IPS DF 19.7 (cell line): Measurements from ENCODE around the gene CDC42SE2.
"Not testable (repeated sequence)": the region's sequence is repeated elsewhere in the genome, so short reads cannot be mapped to it uniquely, and the experiment has no call there.

Experiments
- DNase-seq: peaks from one replicate; pipeline ENCODE4 v3.0.0-alpha.2; 2013; ENCODE audit warnings: low read depth, low spot score

CDC42SE2 gene

GRCh38 chr5:131277875-131278740 is 14.3 kb downstream of the CDC42SE2 start:
- DNase-seq, result no peak

DNA sequence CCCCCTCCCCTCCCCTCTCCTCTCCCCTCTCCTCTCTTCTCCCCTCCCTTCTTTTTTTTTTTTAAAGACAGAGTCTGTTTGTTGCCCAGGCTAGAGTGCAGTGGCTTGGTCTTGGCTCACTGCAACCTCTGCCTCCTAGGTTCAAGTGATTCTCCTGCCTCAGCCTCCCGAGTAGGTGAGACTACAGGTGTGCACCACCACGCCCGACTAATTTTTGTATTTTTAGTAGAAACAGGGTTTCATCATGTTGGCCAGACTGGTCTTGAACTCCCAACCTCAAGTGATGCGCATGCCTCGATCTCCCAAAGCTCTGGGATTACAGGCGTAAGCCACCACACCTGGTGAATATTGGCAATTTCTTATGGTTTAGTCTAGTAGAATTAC is 14.9 kb downstream of the CDC42SE2 start:
- DNase-seq, result not testable (repeated sequence)

GRCh38 chr5:131279204-131279603 is 15.4 kb downstream of the CDC42SE2 start:
- DNase-seq, result no peak

DNA sequence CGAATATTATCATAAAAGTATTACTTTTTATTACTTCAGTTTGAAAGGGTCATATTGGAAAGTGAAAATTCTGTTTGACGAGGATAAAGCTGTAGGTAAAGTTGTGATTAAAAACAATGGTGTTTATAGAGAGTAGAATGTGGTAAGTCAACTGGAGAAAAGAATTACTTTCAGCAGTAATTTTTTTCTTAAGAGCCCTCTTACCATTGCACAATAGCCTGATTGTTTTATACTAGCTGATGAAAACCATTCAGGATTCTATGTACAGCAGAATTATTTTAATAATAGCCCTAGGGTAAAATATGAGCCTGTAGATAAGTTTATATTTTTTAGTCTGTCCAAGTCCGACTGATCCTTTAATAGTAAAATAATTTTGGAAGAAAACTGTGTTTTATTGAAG is 16.6 kb downstream of the CDC42SE2 start:
- DNase-seq, result no peak

- no peak for DNase-seq
These were observed 17.4 kb downstream of the CDC42SE2 start for GRCh38 chr5:131281133-131281867.

DNA sequence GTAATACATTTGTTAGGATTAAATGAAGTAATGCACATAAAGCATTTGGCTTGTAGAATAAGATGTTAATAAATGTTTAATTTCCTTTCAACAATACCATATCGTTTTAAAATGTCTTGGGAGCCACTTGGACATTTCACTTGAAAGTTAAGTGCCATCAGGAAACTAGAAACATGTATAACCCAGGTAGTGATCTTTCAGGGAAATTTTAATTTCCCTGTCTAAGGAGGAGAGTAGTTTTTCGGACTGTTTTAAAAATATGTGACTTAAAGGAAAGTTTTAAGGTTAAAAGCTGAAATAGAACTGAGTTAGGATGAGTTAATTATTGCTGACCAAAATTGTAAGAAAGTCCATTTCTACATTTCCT is 18.0 kb downstream of the CDC42SE2 start:
- no peak for DNase-seq

- DNase-seq, result no peak
These were observed 18.4 kb downstream of the CDC42SE2 start for GRCh38 chr5:131282235-131282634.

DNA sequence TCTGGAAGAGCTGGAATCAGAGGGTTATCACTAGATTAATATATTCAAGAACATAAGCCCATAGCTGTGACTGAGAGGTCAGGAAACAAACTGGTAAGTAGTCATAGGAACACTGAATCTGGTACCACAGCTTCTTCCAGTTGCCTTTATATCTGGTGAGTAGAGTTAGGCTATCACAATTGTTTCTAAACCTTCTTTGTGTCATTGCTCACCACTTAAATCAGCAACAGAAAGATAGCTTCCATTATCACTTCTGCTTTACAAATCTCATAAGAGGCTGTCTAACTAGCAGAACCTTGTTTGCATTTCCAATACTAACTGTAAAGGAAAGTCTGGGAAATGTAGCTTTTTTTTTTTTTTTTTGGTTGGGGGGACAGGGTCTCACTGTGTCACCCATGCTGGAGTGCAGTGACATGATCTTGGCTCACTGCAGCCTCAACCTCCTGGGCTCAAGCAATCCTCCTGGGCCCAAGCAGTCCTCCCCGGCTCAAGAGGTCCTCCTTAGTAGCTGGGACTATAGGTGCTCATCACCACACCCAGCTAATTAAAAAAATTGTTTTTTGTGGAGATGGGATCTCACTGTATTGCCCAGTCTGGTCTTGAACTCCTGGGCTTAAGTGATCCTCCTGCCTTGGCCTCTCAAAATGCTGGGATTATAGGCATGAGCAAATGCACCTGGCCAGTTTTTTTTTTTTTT is 22.0 kb downstream of the CDC42SE2 start:
- DNase-seq, result no peak

DNA sequence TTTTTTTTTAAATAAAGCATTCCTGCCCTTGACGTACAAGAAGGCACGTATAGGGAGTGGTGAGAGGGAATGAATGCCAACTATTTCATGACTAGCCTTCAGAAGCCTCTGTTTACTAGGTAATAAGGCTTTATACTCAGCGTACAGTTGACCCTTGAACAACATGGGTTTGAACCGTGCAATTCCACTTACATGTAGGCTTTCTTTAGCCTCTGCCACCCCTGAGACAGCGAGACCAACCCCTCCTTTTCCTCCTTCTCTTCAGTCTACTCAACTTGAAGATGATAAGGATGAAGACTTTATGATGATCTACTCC is 22.5 kb downstream of the CDC42SE2 start:
- DNase-seq, result no peak

DNA sequence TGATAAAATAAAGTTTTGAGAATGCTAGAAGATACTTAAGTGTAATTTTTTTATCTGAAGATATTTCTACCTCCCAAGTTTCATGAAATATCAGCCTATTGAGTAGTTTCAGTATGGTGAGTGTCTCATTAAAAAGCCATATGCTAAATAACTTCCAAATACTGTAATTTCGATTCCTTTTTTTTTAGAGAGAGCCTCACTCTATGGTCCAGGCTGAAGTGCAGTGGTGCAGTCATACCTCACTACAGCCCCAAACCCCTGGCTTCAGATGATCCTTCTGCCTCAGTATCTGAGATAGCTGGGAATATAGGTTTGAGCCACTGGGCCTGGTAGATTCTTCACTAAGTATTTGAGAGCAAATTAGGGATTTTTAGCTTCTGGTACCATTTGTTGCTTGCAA is 24.5 kb downstream of the CDC42SE2 start:
- DNase-seq, result no peak

DNA sequence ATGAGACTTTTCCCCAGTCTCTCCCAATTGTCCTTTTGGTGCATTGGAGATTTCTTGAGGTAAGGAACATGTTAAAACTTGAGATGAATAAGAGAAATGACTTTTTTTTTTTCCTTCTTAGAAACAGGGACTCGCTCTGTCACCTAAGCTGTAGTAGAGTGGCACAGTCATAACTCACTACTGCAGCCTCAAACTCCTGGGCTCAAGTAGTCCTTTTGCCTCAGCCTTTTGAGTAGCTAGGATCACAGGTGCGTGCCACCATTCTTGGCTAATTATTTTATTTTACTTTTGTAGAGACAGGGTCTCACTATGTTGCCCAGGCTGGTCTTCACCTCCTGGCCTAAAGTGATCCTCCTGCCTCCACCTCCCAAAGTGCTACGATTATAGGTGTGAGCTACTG is 25.9 kb downstream of the CDC42SE2 start:
- DNase-seq, result no peak

- DNase-seq, result no peak
These were observed 32.4 kb downstream of the CDC42SE2 start for GRCh38 chr5:131296213-131296672.

DNA sequence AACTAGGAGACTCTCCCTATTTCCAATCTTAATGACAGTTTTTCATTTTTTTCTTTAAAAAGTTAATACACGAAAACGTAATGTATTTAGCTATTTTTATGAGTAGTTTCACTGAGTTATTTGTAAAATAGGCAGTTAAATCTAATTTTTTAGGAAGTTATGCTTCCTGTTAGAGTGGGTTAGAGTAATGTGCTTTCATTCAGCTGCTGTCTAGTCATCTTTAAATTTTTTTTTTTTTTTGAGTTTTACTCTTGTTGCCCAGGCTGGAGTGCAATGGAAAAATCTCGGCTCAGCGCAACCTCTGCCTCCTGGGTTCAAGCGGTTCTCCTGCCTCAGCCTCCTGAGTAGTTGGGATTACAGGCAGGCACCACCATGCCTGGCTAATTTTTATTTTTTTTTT is 34.0 kb downstream of the CDC42SE2 start:
- no peak for DNase-seq

GRCh38 chr5:131299465-131299864 is 35.6 kb downstream of the CDC42SE2 start:
- DNase-seq, result no peak

GRCh38 chr5:131302506-131302905 is 38.7 kb downstream of the CDC42SE2 start:
- no peak for DNase-seq

- DNase-seq, result no peak
These were observed 39.7 kb downstream of the CDC42SE2 start for GRCh38 chr5:131303537-131303936.

GRCh38 chr5:131304414-131304813 is 40.6 kb downstream of the CDC42SE2 start:
- DNase-seq, result no peak

- DNase-seq, result no peak
These were observed 41.4 kb downstream of the CDC42SE2 start for GRCh38 chr5:131305138-131305689.

DNA sequence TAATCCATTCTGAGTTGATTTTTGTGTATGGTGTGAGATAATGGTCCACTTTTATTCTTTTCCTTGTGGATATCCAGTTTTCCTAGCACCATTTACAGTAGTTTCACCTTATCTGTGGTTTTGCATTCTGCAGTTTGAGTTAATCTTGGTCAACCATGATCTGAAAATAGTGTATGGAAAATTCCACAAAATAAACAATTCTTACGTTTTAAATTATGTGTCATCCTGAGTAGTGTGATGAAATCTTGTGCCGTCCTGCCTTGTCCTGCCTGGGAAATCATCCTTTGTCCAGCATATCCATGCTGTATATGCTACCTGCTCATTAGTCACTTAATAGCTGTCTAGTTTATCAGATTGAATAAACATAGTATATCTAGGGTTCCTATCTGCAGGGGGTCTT is 42.1 kb downstream of the CDC42SE2 start:
- DNase-seq, result no peak

GRCh38 chr5:131312235-131312772 is 48.5 kb downstream of the CDC42SE2 start:
- DNase-seq, result not testable (repeated sequence)

- no peak for DNase-seq
These were observed 52.2 kb downstream of the CDC42SE2 start for GRCh38 chr5:131316026-131316425.

- DNase-seq, result no peak
These were observed 53.0 kb downstream of the CDC42SE2 start for GRCh38 chr5:131316822-131317221.
